Fibroblast of the aortic adventitia (primary cell): ENCODE results near the gene GPR141. TPM values are rescaled to one million over a fixed set of nuclear protein-coding genes. Genes with fewer than 3 reads are reported as not detected.

Source experiments
- DNase-seq: peaks from one replicate; pipeline ENCODE4 v3.0.0-alpha.2; 2010; ENCODE audit warnings: low read depth
- H3K4me3 ChIP-seq: 2 replicates; pipeline ENCODE4 v1.5.1; 2011; ENCODE audit warnings: low read depth, mild to moderate bottlenecking, control low read depth, low read length, moderate library complexity
- CTCF ChIP-seq: IDR thresholded peaks from 2 replicates; pipeline ENCODE4 v1.5.1; 2011; ENCODE audit warnings: mild to moderate bottlenecking, low read length, control low read depth, inconsistent platforms; ENCODE audit not compliant: insufficient read depth
- total RNA-seq: library from RNA; depleted of rRNA; stranded (reverse); fragments of >200 nt; gene quantifications from 2 replicates; pipeline ENCODE4 v1.2.3, GENCODE V29; 2012; ENCODE audit warnings: low replicate concordance

Gene GPR141
- total RNA-seq, 1 donor: not detected

- TF ChIP-seq CTCF: no peak
- DNase-seq: no peak
- no peak overlapping the region for H3K4me3 ChIP-seq
Observed at GRCh38 chr7:37786741-37787569, 103.4 kb downstream of the GPR141 start.

Other genes starting within 250 kb of the GPR141 start
- 1.3 and 2.9 TPM in 2 replicates for gene ELMO1, start 234.9 kb upstream of the GPR141 start, total RNA-seq
- not detected in 2 replicates for gene NME8, start 164.8 kb downstream of the GPR141 start, total RNA-seq
- 40.9 and 171 TPM in 2 replicates for gene SFRP4, start 233.1 kb downstream of the GPR141 start, total RNA-seq
- gene EPDR1, start 236.9 kb downstream of the GPR141 start, total RNA-seq: 27.8 and 47.9 TPM in 2 replicates